Esophagus squamous epithelium (tissue), 4 donors: Measurements from ENCODE around the gene ATG10.

Source experiments
- CTCF ChIP-seq, 6 experiments: fragments of 450-650 bp in 4 of 6; fragments of 200-600 bp in 2 of 6; sonication (generic) in 2 of 6; IDR thresholded peaks; one replicate each; pipeline ENCODE4 v1.5.1; 2016 to 2019; ENCODE audit warnings: antibody characterized with exemption in 6 of 6, mild to moderate bottlenecking in 4 of 6, moderate library complexity in 4 of 6
- POLR2A ChIP-seq, 4 donors: fragments of 450-650 bp; IDR thresholded peaks; one replicate each; pipeline ENCODE4 v1.6.1; 2017; ENCODE audit warnings: antibody characterized with exemption in 4 of 4, mild to moderate bottlenecking in 4 of 4, moderate library complexity in 3 of 4

DNA sequence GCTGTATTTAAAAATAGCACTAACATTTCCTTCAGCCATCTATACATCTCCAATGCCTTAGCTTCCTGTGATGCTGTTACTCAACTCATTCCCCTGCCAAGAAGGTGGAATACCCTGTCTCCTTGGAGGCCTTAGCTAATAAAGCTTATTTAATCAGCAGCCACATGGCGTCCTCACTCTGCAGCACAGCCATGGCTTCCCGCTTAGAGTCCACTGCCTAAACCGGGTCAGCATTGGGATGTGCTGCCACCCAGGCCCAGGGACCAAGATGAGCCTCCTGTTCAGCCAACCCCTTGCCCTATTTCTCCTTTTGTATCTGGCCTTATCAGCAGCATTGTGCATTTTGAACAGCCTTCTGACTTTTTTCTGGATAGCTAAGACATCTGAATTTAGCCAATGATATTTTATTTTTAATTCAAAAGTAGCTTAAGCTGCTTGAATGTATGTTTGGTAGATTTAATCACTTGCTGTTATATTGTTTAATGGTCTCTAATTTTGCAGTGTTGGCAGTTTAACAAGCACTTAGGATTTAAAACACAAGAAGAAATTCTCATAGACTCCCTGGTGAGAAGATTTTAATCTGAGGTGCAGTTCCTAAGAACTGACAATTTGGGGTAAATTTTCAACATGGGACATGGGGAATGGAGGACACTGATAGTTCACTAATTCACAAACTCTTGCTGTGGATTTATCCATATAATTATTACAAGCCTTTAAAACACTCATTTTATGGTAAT lies 193.3 kb downstream of the ATG10 start:
- TF ChIP-seq CTCF (IDR thresholded peaks at IDR 0.05) = no peak
- no peak for TF ChIP-seq POLR2A (IDR thresholded peaks at IDR 0.05)
